GM18868 (cell line): Measurements from ENCODE around the gene FAM117B.
"Not testable (repeated sequence)": the region's sequence is repeated elsewhere in the genome, so short reads cannot be mapped to it uniquely, and the experiment has no call there.

Experiments used
- ATAC-seq: cut with Tn5 transposase; IDR thresholded peaks from one replicate; pipeline ENCODE4 v1.9.1; 2021; ENCODE audit warnings: mild to moderate bottlenecking, moderate library complexity; ENCODE audit not compliant: unreplicated experiment

FAM117B gene

GRCh38 chr2:202807431-202808138 lies 172.8 kb downstream of the FAM117B start:
- ATAC-seq = not testable (repeated sequence)

- ATAC-seq = no peak
Measured at GRCh38 chr2:202808754-202809153, 174.0 kb downstream of the FAM117B start.

- ATAC-seq = no peak
Measured at GRCh38 chr2:202813387-202813786, 178.6 kb downstream of the FAM117B start.

- ATAC-seq = no peak
Measured at GRCh38 chr2:202814226-202814625, 179.5 kb downstream of the FAM117B start.

- ATAC-seq = no peak
Measured at GRCh38 chr2:202815548-202816360, 181.0 kb downstream of the FAM117B start.

GRCh38 chr2:202817771-202818170 lies 183.0 kb downstream of the FAM117B start:
- ATAC-seq = no peak

- no peak for ATAC-seq
Measured at GRCh38 chr2:202818321-202818720, 183.6 kb downstream of the FAM117B start.
